Kidney epithelial cell (primary cell): ENCODE data around the gene PTEN. TPM values are rescaled to one million over a fixed set of nuclear protein-coding genes. Genes with fewer than 3 reads are reported as not detected.

Experiments
- DNase-seq: peaks from one replicate; pipeline ENCODE4 v3.0.0-alpha.2; 2010; ENCODE audit warnings: low read depth
- H3K27me3 ChIP-seq: 2 replicates; pipeline ENCODE4 v1.6.0; 2011; ENCODE audit warnings: low read length; ENCODE audit not compliant: control insufficient read depth, insufficient read depth
- H3K36me3 ChIP-seq: 2 replicates; pipeline ENCODE4 v1.5.1; 2011; ENCODE audit warnings: low read length; ENCODE audit not compliant: control insufficient read depth, insufficient read depth
- H3K4me3 ChIP-seq: 2 replicates; pipeline ENCODE4 v1.5.1; 2011; ENCODE audit warnings: low read depth, mild to moderate bottlenecking, control low read depth, low read length
- CTCF ChIP-seq: IDR thresholded peaks from 2 replicates; pipeline ENCODE4 v1.5.1; 2011; ENCODE audit warnings: mild to moderate bottlenecking, moderate library complexity, low read length, control low read depth, inconsistent platforms; ENCODE audit not compliant: insufficient read depth, poor library complexity, severe bottlenecking
- total RNA-seq: library from RNA; depleted of rRNA; stranded (reverse); fragments of >200 nt; gene quantifications from 2 replicates; pipeline ENCODE4 v1.2.3, GENCODE V29; 2015

Gene PTEN
- total RNA-seq, 1 donor from 2014 or later: 39.3 TPM

GRCh38 chr10:87836098-87836497, 27.3 kb upstream of the PTEN start:
- no peak for TF ChIP-seq CTCF
- Histone ChIP-seq H3K4me3 (no peak overlapping the region), H3K27me3 (no peaks in the 10 kb centered on the region), H3K36me3 (no peaks in the 10 kb centered on the region)
- DNase-seq: no peak

DNA sequence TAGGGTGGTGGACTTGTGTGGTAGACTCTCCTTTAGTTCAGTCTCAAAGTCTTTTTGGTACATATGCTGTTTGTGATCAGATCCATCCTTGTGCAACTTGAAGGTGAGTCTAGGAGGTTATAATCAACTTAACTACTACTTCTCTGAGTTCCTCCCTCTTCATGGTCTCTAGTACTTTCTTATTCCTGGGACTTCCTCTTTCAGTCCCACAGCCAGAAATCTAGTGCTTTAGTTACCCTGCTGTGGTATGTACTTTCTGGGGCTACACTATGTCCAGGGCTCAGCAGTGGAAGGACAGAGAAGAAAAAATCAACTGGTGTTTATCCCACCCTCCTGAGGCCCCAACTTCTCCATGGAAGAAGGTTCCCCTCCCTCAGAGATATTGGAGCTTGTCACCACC, 26.0 kb upstream of the PTEN start:
- Histone ChIP-seq H3K36me3 (no peaks in the 10 kb centered on the region), H3K27me3 (no peaks in the 10 kb centered on the region), H3K4me3 (no peak overlapping the region)
- no peak for TF ChIP-seq CTCF
- no peak for DNase-seq

GRCh38 chr10:87838650-87839049, 24.8 kb upstream of the PTEN start:
- Histone ChIP-seq H3K27me3 (no peaks in the 10 kb centered on the region), H3K36me3 (no peaks in the 10 kb centered on the region)
- no peak for TF ChIP-seq CTCF

DNA sequence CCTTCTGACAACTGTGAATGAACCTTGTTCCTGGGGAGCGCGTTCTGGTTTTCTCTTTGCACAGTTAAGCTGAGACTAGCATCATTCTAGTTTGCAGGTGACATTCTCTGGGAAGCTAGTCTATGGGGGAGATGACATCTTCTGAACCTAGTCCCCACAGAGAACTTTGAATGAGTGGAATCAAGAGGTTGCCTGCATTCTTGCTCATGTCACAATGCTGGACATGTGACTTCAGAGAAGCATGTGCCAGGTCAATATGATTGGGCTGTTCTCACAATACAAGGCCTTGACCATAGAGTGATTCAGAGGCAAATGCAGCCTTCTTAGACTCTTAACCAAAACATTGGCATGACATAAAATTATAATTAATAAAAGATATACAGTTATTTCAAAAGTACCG, 22.2 kb upstream of the PTEN start:
- no peaks in the 10 kb centered on the region for H3K27me3 ChIP-seq
- TF ChIP-seq CTCF: no peak
- no peak overlapping the region for H3K4me3 ChIP-seq
- DNase-seq: no peak
- H3K36me3 ChIP-seq: no peaks in the 10 kb centered on the region

More at GRCh38 chr10:87838650-87839049, 24.8 kb upstream of the PTEN start:
- DNase-seq: no peak
- H3K4me3 ChIP-seq: no peak overlapping the region

DNA sequence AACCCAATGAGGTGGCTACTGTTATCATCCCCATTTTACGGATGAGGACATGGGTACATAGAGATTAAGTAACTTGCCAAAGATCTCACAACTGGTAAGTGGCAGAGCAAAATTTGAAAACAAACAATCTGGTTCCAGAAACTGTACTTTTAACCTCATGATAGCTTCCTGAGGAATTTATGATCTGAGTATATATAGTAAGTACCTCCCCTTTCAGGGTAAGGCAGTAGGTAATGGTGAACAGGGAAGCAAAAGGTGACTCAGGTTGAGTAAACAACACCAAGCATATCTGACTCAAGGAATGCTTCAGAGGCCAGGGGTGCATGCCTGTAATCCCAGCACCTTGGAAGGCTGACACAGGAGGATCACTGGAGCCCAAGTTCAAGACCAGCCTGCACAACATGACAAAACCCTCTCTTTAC, 21.2 kb upstream of the PTEN start:
- Histone ChIP-seq H3K36me3 (no peaks in the 10 kb centered on the region), H3K4me3 (no peak overlapping the region), H3K27me3 (no peaks in the 10 kb centered on the region)
- peak; percentile 87 for DNase-seq
- TF ChIP-seq CTCF: no peak

- TF ChIP-seq CTCF: no peak
- no peaks in the 10 kb centered on the region for H3K27me3 ChIP-seq
- no peaks in the 10 kb centered on the region for H3K36me3 ChIP-seq
- H3K4me3 ChIP-seq: no peak overlapping the region
- no peak for DNase-seq
These were observed 20.5 kb upstream of the PTEN start for GRCh38 chr10:87842776-87843497.
